Measurements from ENCODE around the gene GREB1.

The GREB1 gene

GRCh38 chr2:11533278-11534070 is at the start of gene GREB1:
GREB1 (plus strand) TSS chr2:11534045; CDS start chr2:11556615, 22,570 bp downstream.
- no peak for FAIRE-seq

GRCh38 chr2:11488809-11489208 is 45.0 kb upstream of the GREB1 start:
- FAIRE-seq, result no peak

- no peak for FAIRE-seq
These were observed 43.7 kb upstream of the GREB1 start for GRCh38 chr2:11490194-11490593.

GRCh38 chr2:11491348-11491933 is 42.4 kb upstream of the GREB1 start:
- no peak for FAIRE-seq

GRCh38 chr2:11492244-11492643 is 41.6 kb upstream of the GREB1 start:
- FAIRE-seq, result no peak

GRCh38 chr2:11492720-11493119 is 41.1 kb upstream of the GREB1 start:
- FAIRE-seq, result no peak

GRCh38 chr2:11493282-11493681 is 40.6 kb upstream of the GREB1 start:
- FAIRE-seq, result no peak

- no peak for FAIRE-seq
These were observed 39.5 kb upstream of the GREB1 start for GRCh38 chr2:11494310-11494709.

GRCh38 chr2:11495844-11496681 is 37.8 kb upstream of the GREB1 start:
- FAIRE-seq, result no peak

GRCh38 chr2:11498543-11499034 is 35.3 kb upstream of the GREB1 start:
- no peak for FAIRE-seq

- FAIRE-seq, result no peak
These were observed 34.6 kb upstream of the GREB1 start for GRCh38 chr2:11499081-11499743.

GRCh38 chr2:11500702-11501303 is 33.0 kb upstream of the GREB1 start:
- FAIRE-seq, result no peak

GRCh38 chr2:11502740-11503292 is 31.0 kb upstream of the GREB1 start:
- no peak for FAIRE-seq

GRCh38 chr2:11503354-11503927 is 30.4 kb upstream of the GREB1 start:
- no peak for FAIRE-seq

GRCh38 chr2:11505652-11506610 is 27.9 kb upstream of the GREB1 start:
- FAIRE-seq, result no peak

- no peak for FAIRE-seq
These were observed 27.3 kb upstream of the GREB1 start for GRCh38 chr2:11506611-11506969.

- FAIRE-seq, result no peak
These were observed 26.3 kb upstream of the GREB1 start for GRCh38 chr2:11507517-11507916.

GRCh38 chr2:11508279-11508678 is 25.6 kb upstream of the GREB1 start:
- FAIRE-seq, result no peak

- no peak for FAIRE-seq
These were observed 24.0 kb upstream of the GREB1 start for GRCh38 chr2:11509657-11510360.

GRCh38 chr2:11512431-11512830 is 21.4 kb upstream of the GREB1 start:
- no peak for FAIRE-seq

Measured in colon (tissue), 2 donors.